GM12878 (cell line): ENCODE results near the gene TRMU. TPM values are rescaled to one million over a fixed set of nuclear protein-coding genes. Genes with fewer than 3 reads are reported as not detected.

Source experiments
- ATAC-seq: fragments of 200-7000 bp; cut with Tn5 transposase; 3 replicates; pipeline ENCODE4 v1.9.1; 2020; ENCODE audit warnings: mild to moderate bottlenecking, moderate library complexity
- BruUV-seq: library from RNA; stranded (reverse); fragments of 400-500 nt; replicated peaks from 2 replicates; lab custom pipeline; 2021; lab: Mats Ljungman, UMichigan
- CTCF ChIA-PET: fragments of 300-600 bp; sonication (Branson Sonifier 250); formaldehyde crosslinking; extraction: SDS; loops from one replicate; lab custom pipeline; 2021; ENCODE audit warnings: inconsistent platforms; lab: Yijun Ruan, JAX
- POLR2A ChIA-PET: fragments of 350-600 bp; formaldehyde crosslinking; extraction: SDS; loops from one replicate; lab custom pipeline; 2021; ENCODE audit warnings: inconsistent platforms; lab: Charles Lee
- RAD21 ChIA-PET: fragments of 300-600 bp; sonication (Branson Sonifier 250); formaldehyde crosslinking; loops from one replicate; lab custom pipeline; 2023; ENCODE audit warnings: antibody characterized with exemption; ENCODE audit not compliant: unreplicated experiment; lab: Charles Lee
- SMC1A ChIA-PET: fragments of 300-600 bp; sonication (Branson Sonifier 250); formaldehyde crosslinking; loops from one replicate; lab custom pipeline; 2023; ENCODE audit not compliant: unreplicated experiment, uncharacterized antibody; lab: Charles Lee
- DNase-seq: peaks from one replicate; pipeline ENCODE4 v3.0.0-alpha.2; 2011; ENCODE audit warnings: low read depth, low spot score
- FAIRE-seq: peaks from 3 replicates; lab custom pipeline; 2011; peaks lifted over from hg19 to GRCh38; lab: Jason Lieb, UNC
- H2AFZ ChIP-seq: 2 replicates; pipeline ENCODE4 v1.6.0; 2011; ENCODE audit warnings: low read depth, low read length, control low read depth; ENCODE audit not compliant: control insufficient read depth
- H3K27ac ChIP-seq: 2 replicates; pipeline ENCODE4 v1.5.1; 2011; ENCODE audit warnings: control low read depth; ENCODE audit not compliant: control insufficient read depth, insufficient read depth
- H3K27me3 ChIP-seq, 2 experiments: replicated peaks in 1 of 2; 2 replicates each; pipeline versions ENCODE4 v1.6.0 to v1.6.1; 2011; ENCODE audit warnings: low read length in 1 of 2; ENCODE audit not compliant: control insufficient read depth in 2 of 2, insufficient read depth in 2 of 2
- H3K36me3 ChIP-seq, 2 experiments: 2 replicates each; pipeline ENCODE4 v1.5.1; 2011; ENCODE audit warnings: low read length in 1 of 2; ENCODE audit not compliant: control insufficient read depth in 2 of 2, insufficient read depth in 2 of 2
- H3K4me1 ChIP-seq: 2 replicates; pipeline ENCODE4 v1.6.1; 2011; ENCODE audit warnings: mild to moderate bottlenecking, low read length, moderate library complexity, mixed read lengths; ENCODE audit not compliant: control insufficient read depth, insufficient read depth
- H3K4me2 ChIP-seq: 2 replicates; pipeline ENCODE4 v1.6.0; 2011; ENCODE audit warnings: control low read depth; ENCODE audit not compliant: control insufficient read depth, insufficient read depth
- H3K4me3 ChIP-seq: fragments of 200-600 bp; sonication (generic); 2 replicates; pipeline ENCODE4 v1.5.1; 2016
- H3K79me2 ChIP-seq: 2 replicates; pipeline ENCODE4 v1.6.0; 2011; ENCODE audit warnings: low read length; ENCODE audit not compliant: control insufficient read depth, insufficient read depth
- H3K9ac ChIP-seq: 2 replicates; pipeline ENCODE4 v1.8.0; 2011; ENCODE audit warnings: low read length, control low read depth, mixed read lengths; ENCODE audit not compliant: control insufficient read depth, insufficient read depth
- H3K9me3 ChIP-seq: replicated peaks from 3 replicates; pipeline ENCODE4 v1.5.1; 2011; ENCODE audit warnings: mild to moderate bottlenecking, low read length; ENCODE audit not compliant: control insufficient read depth, insufficient read depth
- H4K20me1 ChIP-seq: 2 replicates; pipeline ENCODE4 v1.6.0; 2011; ENCODE audit not compliant: control insufficient read depth, insufficient read depth
- BRCA1 ChIP-seq: IDR thresholded peaks from 2 replicates; pipeline ENCODE4 v1.6.1; 2011; ENCODE audit warnings: low read depth, low read length, improper control_type of control experiment
- CBFB ChIP-seq: IDR thresholded peaks from 2 replicates; pipeline ENCODE4 v1.6.1; 2016; ENCODE audit warnings: antibody characterized with exemption, low read depth
- CHD4 ChIP-seq: fragments of 200-600 bp; sonication (generic); IDR thresholded peaks from 2 replicates; pipeline ENCODE4 v1.6.1; 2016; ENCODE audit warnings: mild to moderate bottlenecking
- ETV6 ChIP-seq, 2 experiments: fragments of 450-650 bp in 1 of 2; IDR thresholded peaks in 1 of 2; conservative IDR thresholded peaks in 1 of 2; 2 replicates each; pipeline ENCODE4 v1.6.1; 2014; ENCODE audit warnings: antibody characterized with exemption in 1 of 2, borderline replicate concordance in 1 of 2, low read depth in 1 of 2, mild to moderate bottlenecking in 1 of 2, moderate library complexity in 1 of 2
- GABPA ChIP-seq: IDR thresholded peaks from 2 replicates; pipeline ENCODE4 v1.6.1; 2014; ENCODE audit warnings: antibody characterized with exemption, low read depth, mild to moderate bottlenecking, inconsistent platforms
- MTA2 ChIP-seq: fragments of 450-650 bp; IDR thresholded peaks from 2 replicates; pipeline ENCODE4 v1.6.1; 2016; ENCODE audit warnings: low read depth, mild to moderate bottlenecking, moderate library complexity
- MTA3 ChIP-seq: IDR thresholded peaks from 2 replicates; pipeline ENCODE4 v1.6.1; 2012; ENCODE audit warnings: low read length, inconsistent platforms, borderline replicate concordance
- NFYA ChIP-seq: IDR thresholded peaks from 2 replicates; pipeline ENCODE4 v1.6.1; 2011; ENCODE audit warnings: low read depth, mild to moderate bottlenecking, low read length, improper control_type of control experiment, borderline replicate concordance
- POLR2AphosphoS5 ChIP-seq: IDR thresholded peaks from 2 replicates; pipeline ENCODE4 v1.6.1; 2011; ENCODE audit warnings: mild to moderate bottlenecking, low read length, inconsistent platforms
- POU2F2 ChIP-seq: IDR thresholded peaks from 3 replicates; pipeline ENCODE4 v1.6.1; 2011; ENCODE audit warnings: low read depth, mild to moderate bottlenecking, low read length, borderline replicate concordance
- RBBP5 ChIP-seq: fragments of 200-600 bp; sonication (generic); conservative IDR thresholded peaks from 2 replicates; pipeline ENCODE4 v1.6.1; 2016
- SMAD5 ChIP-seq: IDR thresholded peaks from 2 replicates; pipeline ENCODE4 v1.6.1; 2016; ENCODE audit warnings: antibody characterized with exemption, low read depth
- SPI1 ChIP-seq: IDR thresholded peaks from 2 replicates; pipeline ENCODE4 v1.6.1; 2011; ENCODE audit warnings: low read depth, mild to moderate bottlenecking, low read length, moderate library complexity, borderline replicate concordance; ENCODE audit not compliant: insufficient read depth
- ZNF622 ChIP-seq: fragments of 450-650 bp; IDR thresholded peaks from 2 replicates; pipeline ENCODE4 v1.6.1; 2017; ENCODE audit warnings: mild to moderate bottlenecking, inconsistent platforms
- WGBS: methylation state at CpG from one replicate; pipeline ENCODE4 v1.1.6; 2016; ENCODE audit warnings: low lambda C conversion rate; ENCODE audit not compliant: insufficient replicate concordance, insufficient coverage; ENCODE audit errors: missing lambda C conversion rate; 5-methylcytosine and 5-hydroxymethylcytosine counted together
- in situ Hi-C: fragments of 300-500 bp; cut with MboI; formaldehyde crosslinking; loops from 9 replicates; pipeline ENCODE4 v1.14.3; 2018; ENCODE audit warnings: mixed read lengths
- intact Hi-C: fragments of 100-400 bp; cut with micrococcal nuclease; formaldehyde crosslinking; loops from one replicate; pipeline ENCODE4 v1.14.2; 2022; ENCODE audit not compliant: unreplicated experiment
- polyA plus RNA-seq, 11 experiments: library from polyadenylated mRNA; depleted of rRNA in 4 of 11; unstranded in 6 of 11; stranded (reverse) in 5 of 11; fragments of >200 nt; fragmentation: Nextera tagmentation in 4 of 11; fragmentation: Illumina TruSeq in 1 of 11; extraction: Ambion mirVana in 4 of 11; extraction: Trizol in 1 of 11; gene quantifications; 1 replicate in 1 of 11; 2 replicates in 10 of 11; pipeline versions ENCODE4 v1.2.1 to v1.2.3, GENCODE V29; 2011 to 2016; ENCODE audit warnings: inconsistent platforms in 2 of 11, missing spikeins in 2 of 11, low read depth in 1 of 11
- total RNA-seq, 4 experiments: library from RNA; depleted of rRNA in 3 of 4; stranded (reverse); fragments of >200 nt in 3 of 4; fragmentation: Illumina TruSeq in 1 of 4; extraction: Trizol in 1 of 4; gene quantifications; 2 replicates each; pipeline versions ENCODE4 v1.2.1 to v1.2.3, GENCODE V29; 2013 to 2021
- TF ChIP-seq, protein P1 (sequence below): IDR thresholded peaks from 2 replicates; pipeline ENCODE4 v1.6.1; 2011; ENCODE audit warnings: low read depth, low read length, improper control_type of control experiment, borderline replicate concordance
- TF ChIP-seq, protein P2 (sequence below): fragments of 450-650 bp; IDR thresholded peaks from 2 replicates; pipeline ENCODE4 v1.6.1; 2017; ENCODE audit warnings: low read depth, mild to moderate bottlenecking, moderate library complexity
- TF ChIP-seq, protein P3 (sequence below): fragments of 450-650 bp; IDR thresholded peaks from 2 replicates; pipeline ENCODE4 v1.6.1; 2016; ENCODE audit warnings: mild to moderate bottlenecking
- TF ChIP-seq, protein P4 (sequence below): fragments of 450-650 bp; IDR thresholded peaks from 2 replicates; pipeline ENCODE4 v1.6.1; 2017; ENCODE audit warnings: antibody characterized with exemption, mild to moderate bottlenecking, moderate library complexity

Gene TRMU
- total and polyA plus RNA-seq, 10 of the 15 experiments (the other 5 are each of a cell fraction or from before 2014, with no cell fraction given) = 3.5 to 57.0 (median 44.0) TPM

DNA sequence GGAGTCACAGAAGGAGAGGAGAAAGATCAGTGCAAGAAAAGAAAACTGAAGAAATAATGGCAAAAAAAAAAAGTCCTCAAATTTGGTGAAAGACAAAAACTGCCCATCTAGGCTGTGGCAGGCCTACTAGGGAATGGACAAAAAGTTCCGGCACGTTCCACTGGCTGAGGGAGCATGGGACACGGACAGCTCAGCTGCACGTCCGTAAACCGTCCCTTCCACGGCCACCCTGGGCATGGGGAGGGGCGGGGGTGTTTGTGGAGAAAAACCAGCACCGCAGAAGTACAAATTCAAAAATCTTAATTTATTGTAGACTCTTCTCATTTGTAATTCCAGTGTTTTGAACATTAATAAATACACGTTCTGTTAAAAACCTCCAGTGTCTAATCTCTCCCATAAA lies 25.4 kb downstream of the TRMU start (continued):
- TF ChIP-seq MTA2 (no peak), RBBP5 (no peak)

DNA sequence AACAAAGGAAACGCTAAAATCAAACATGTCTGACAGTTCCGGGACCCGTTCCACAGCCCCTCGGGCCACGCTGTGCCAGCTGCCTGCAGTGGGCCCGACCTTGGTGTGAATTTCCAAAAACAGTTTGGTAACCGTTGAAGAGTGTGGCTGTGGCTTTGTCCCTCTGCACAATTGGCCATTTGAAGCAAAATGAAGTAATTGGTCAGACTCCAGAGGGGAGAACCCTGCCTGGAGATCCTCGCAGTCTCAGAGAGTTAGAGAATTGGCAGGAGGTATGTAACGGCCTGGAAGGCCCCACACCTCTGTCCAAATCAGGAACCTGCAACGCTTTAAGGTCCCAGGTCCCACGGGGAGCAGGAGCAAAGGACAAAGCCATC lies 26.3 kb downstream of the TRMU start:
- no TSS peak for BruUV-seq
- TF ChIP-seq, protein P1, sequence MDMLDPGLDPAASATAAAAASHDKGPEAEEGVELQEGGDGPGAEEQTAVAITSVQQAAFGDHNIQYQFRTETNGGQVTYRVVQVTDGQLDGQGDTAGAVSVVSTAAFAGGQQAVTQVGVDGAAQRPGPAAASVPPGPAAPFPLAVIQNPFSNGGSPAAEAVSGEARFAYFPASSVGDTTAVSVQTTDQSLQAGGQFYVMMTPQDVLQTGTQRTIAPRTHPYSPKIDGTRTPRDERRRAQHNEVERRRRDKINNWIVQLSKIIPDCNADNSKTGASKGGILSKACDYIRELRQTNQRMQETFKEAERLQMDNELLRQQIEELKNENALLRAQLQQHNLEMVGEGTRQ = no peak
- TF ChIP-seq, protein P2, sequence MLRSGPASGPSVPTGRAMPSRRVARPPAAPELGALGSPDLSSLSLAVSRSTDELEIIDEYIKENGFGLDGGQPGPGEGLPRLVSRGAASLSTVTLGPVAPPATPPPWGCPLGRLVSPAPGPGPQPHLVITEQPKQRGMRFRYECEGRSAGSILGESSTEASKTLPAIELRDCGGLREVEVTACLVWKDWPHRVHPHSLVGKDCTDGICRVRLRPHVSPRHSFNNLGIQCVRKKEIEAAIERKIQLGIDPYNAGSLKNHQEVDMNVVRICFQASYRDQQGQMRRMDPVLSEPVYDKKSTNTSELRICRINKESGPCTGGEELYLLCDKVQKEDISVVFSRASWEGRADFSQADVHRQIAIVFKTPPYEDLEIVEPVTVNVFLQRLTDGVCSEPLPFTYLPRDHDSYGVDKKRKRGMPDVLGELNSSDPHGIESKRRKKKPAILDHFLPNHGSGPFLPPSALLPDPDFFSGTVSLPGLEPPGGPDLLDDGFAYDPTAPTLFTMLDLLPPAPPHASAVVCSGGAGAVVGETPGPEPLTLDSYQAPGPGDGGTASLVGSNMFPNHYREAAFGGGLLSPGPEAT = no peak
- TF ChIP-seq SMAD5 (no peak), NFYA (no peak), CHD4 (no peak), CBFB (no peak), GABPA (no peak), POU2F2 (no peak), ZNF622 (no peak), MTA3 (no peak), SPI1 (no peak), ETV6 (conservative IDR thresholded peaks at IDR 0.05 in 1 of 2, IDR thresholded peaks at IDR 0.05 in 1 of 2; ENCODE audit: borderline replicate concordance in 1 of 2, low read depth in 1 of 2) (no peak), MTA2 (no peak), POLR2AphosphoS5 (no peak), BRCA1 (no peak)
- TF ChIP-seq, protein P3, sequence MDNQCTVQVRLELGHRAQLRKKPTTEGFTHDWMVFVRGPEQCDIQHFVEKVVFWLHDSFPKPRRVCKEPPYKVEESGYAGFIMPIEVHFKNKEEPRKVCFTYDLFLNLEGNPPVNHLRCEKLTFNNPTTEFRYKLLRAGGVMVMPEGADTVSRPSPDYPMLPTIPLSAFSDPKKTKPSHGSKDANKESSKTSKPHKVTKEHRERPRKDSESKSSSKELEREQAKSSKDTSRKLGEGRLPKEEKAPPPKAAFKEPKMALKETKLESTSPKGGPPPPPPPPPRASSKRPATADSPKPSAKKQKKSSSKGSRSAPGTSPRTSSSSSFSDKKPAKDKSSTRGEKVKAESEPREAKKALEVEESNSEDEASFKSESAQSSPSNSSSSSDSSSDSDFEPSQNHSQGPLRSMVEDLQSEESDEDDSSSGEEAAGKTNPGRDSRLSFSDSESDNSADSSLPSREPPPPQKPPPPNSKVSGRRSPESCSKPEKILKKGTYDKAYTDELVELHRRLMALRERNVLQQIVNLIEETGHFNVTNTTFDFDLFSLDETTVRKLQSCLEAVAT = no peak
- TF ChIP-seq, protein P4, sequence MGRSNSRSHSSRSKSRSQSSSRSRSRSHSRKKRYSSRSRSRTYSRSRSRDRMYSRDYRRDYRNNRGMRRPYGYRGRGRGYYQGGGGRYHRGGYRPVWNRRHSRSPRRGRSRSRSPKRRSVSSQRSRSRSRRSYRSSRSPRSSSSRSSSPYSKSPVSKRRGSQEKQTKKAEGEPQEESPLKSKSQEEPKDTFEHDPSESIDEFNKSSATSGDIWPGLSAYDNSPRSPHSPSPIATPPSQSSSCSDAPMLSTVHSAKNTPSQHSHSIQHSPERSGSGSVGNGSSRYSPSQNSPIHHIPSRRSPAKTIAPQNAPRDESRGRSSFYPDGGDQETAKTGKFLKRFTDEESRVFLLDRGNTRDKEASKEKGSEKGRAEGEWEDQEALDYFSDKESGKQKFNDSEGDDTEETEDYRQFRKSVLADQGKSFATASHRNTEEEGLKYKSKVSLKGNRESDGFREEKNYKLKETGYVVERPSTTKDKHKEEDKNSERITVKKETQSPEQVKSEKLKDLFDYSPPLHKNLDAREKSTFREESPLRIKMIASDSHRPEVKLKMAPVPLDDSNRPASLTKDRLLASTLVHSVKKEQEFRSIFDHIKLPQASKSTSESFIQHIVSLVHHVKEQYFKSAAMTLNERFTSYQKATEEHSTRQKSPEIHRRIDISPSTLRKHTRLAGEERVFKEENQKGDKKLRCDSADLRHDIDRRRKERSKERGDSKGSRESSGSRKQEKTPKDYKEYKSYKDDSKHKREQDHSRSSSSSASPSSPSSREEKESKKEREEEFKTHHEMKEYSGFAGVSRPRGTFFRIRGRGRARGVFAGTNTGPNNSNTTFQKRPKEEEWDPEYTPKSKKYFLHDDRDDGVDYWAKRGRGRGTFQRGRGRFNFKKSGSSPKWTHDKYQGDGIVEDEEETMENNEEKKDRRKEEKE = no peak

More for the DNA sequence above, 26.3 kb downstream of the TRMU start:
- H3K9me3 ChIP-seq = no peaks in the 10 kb centered on the region
- H3K4me3 ChIP-seq = no peak overlapping the region
- no peak overlapping the region for H2AFZ ChIP-seq
- WGBS = 53% methylated on average over 11 of the region's 11 CpGs
- peaks cover 0 to 7% of the 10 kb centered on the region in 2 experiments; a peak in 3 of 4 replicates for H3K36me3 ChIP-seq
- H3K9ac ChIP-seq = no peak overlapping the region
- intact Hi-C loops (no loop called here), in situ Hi-C loops (no loop called here)
- no peak overlapping the region for H3K27ac ChIP-seq
- DNase-seq = no peak
- no peak for ATAC-seq
- H3K79me2 ChIP-seq = no peaks in the 10 kb centered on the region
- SMC1A ChIA-PET = no interaction called here
- no peaks in the 10 kb centered on the region for H3K4me1 ChIP-seq
- no peak for FAIRE-seq
- H4K20me1 ChIP-seq = no peaks in the 10 kb centered on the region
- CTCF ChIA-PET = no interaction called here
- POLR2A ChIA-PET = no interaction called here
- H3K4me2 ChIP-seq = no peak overlapping the region
- RAD21 ChIA-PET = no interaction called here
- H3K27me3 ChIP-seq = no peaks in the 10 kb centered on the region
